Liver (tissue), 9 donors: ENCODE data around the gene ATP5MG. TPM values are rescaled to one million over a fixed set of nuclear protein-coding genes. Genes with fewer than 3 reads are reported as not detected.

Source experiments
- DNase-seq: peaks from one replicate; pipeline ENCODE4 v3.0.0-alpha.2; 2017; ENCODE audit warnings: low spot score
- H3K27ac ChIP-seq, 2 donors: one replicate each; pipeline ENCODE4 v1.7.0; 2013; ENCODE audit warnings: inconsistent platforms in 2 of 2, low read length in 2 of 2, control low read depth in 1 of 2, low read depth in 1 of 2, mild to moderate bottlenecking in 1 of 2
- H3K27me3 ChIP-seq, 4 donors: one replicate each; pipeline versions ENCODE4 v1.6.1 to v1.7.0; 2013; ENCODE audit warnings: low read length in 3 of 4, inconsistent platforms in 1 of 4, mild to moderate bottlenecking in 1 of 4, moderate library complexity in 1 of 4; ENCODE audit not compliant: control insufficient read depth in 4 of 4, insufficient read depth in 4 of 4
- H3K36me3 ChIP-seq, 4 donors: one replicate each; pipeline versions ENCODE4 v1.6.1 to v1.7.0; 2013; ENCODE audit warnings: low read length in 3 of 4, mild to moderate bottlenecking in 3 of 4, low read depth in 1 of 4, moderate library complexity in 1 of 4; ENCODE audit not compliant: control insufficient read depth in 4 of 4, insufficient read depth in 3 of 4
- H3K4me1 ChIP-seq, 4 donors: one replicate each; pipeline versions ENCODE4 v1.6.1 to v1.7.0; 2013; ENCODE audit warnings: low read length in 3 of 4, mild to moderate bottlenecking in 3 of 4, moderate library complexity in 1 of 4; ENCODE audit not compliant: control insufficient read depth in 4 of 4, insufficient read depth in 4 of 4
- H3K4me3 ChIP-seq, 3 donors: one replicate each; pipeline versions ENCODE4 v1.6.1 to v1.7.0; 2013; ENCODE audit warnings: low read length in 3 of 3, control low read depth in 1 of 3, low read depth in 1 of 3, mild to moderate bottlenecking in 1 of 3
- H3K9ac ChIP-seq, 2 donors: one replicate each; pipeline ENCODE4 v1.7.0; 2013; ENCODE audit warnings: low read length in 2 of 2, mild to moderate bottlenecking in 2 of 2, moderate library complexity in 2 of 2, control low read depth in 1 of 2, low read depth in 1 of 2
- H3K9me3 ChIP-seq, 4 donors: one replicate each; pipeline versions ENCODE4 v1.6.1 to v1.7.0; 2013; ENCODE audit warnings: low read length in 3 of 4; ENCODE audit not compliant: control insufficient read depth in 4 of 4
- REST ChIP-seq: IDR thresholded peaks from 2 replicates; pipeline ENCODE4 v1.6.1; 2016; ENCODE audit warnings: antibody characterized with exemption, mild to moderate bottlenecking
- RXRA ChIP-seq, 2 donors: IDR thresholded peaks; 2 replicates each; pipeline ENCODE4 v1.6.1; 2017 to 2018; ENCODE audit warnings: antibody characterized with exemption in 2 of 2, mild to moderate bottlenecking in 1 of 2
- SP1 ChIP-seq: IDR thresholded peaks from 2 replicates; pipeline ENCODE4 v1.6.1; 2018; ENCODE audit warnings: antibody characterized with exemption, mild to moderate bottlenecking
- TAF1 ChIP-seq: conservative IDR thresholded peaks from 2 replicates; pipeline ENCODE4 v1.6.1; 2016; ENCODE audit warnings: antibody characterized with exemption, mild to moderate bottlenecking
- ZBTB33 ChIP-seq: IDR thresholded peaks from 2 replicates; pipeline ENCODE4 v1.6.1; 2016; ENCODE audit warnings: antibody characterized with exemption
- WGBS: extraction: QIAGEN DNeasy Blood & Tissue Kit; methylation state at CpG from one replicate; pipeline ENCODE4 v1.1.7; 2013; 5-methylcytosine and 5-hydroxymethylcytosine counted together
- polyA plus RNA-seq, 2 donors: library from polyadenylated mRNA; stranded (reverse) in 1 of 2; unstranded in 1 of 2; fragments of 200-250 nt in 1 of 2; fragments of >200 nt in 1 of 2; fragmentation: Nextera tagmentation in 1 of 2; extraction: Ambion mirVana in 1 of 2; gene quantifications; one replicate each; pipeline versions ENCODE4 v1.2.1 to v1.2.3, GENCODE V29; 2013 to 2015
- total RNA-seq, 2 donors: library from RNA; depleted of rRNA; stranded (reverse); fragments of >200 nt; gene quantifications; one replicate each; pipeline ENCODE4 v1.2.3, GENCODE V29; 2014
- TF ChIP-seq, protein P1 (sequence below): fragments of 150-350 bp; IDR thresholded peaks from 2 replicates; pipeline ENCODE4 v1.5.1; 2017; ENCODE audit warnings: improper control_type of control experiment, low read depth, low read length; ENCODE audit not compliant: missing input control
- TF ChIP-seq, protein P2 (sequence below): IDR thresholded peaks from 2 replicates; pipeline ENCODE4 v1.6.1; 2016; ENCODE audit warnings: antibody characterized with exemption
- donor health status: healthy.
- donor health status: healthy.
- donor health status: healthy.
- donor health status: healthy.
- donor health status: healthy.

ATP5MG gene
- total and polyA plus RNA-seq, 4 donors = 25.5 to 542 (median 87.6) TPM

DNA sequence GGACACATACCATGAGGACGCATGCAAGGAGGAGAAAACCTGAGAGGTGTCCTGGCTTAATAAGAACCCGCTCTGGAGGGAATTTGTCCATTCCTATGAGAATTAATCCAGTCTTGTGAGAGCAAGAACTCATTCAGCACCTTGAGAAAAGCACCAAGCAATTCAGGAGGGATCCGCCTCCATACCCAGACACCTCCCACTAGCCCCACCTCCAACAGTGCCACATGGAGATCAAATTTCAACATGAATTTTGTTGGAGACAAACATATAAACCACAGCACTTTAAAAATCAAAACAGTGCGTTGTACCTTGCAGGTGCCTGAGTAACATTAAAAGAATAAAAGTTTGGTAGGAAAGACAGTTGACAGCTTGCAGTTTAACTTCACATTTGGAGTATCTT is 30.6 kb upstream of the ATP5MG start:
- Histone ChIP-seq H3K4me3 (no peak overlapping the region), H3K4me1 (peaks cover 0 to 8% (median 6%) of the 10 kb centered on the region in 4 donors), H3K36me3 (peaks cover 22 to 81% (median 70%) of the 10 kb centered on the region in 4 donors), H3K27me3 (no peaks in the 10 kb centered on the region), H3K27ac (no peak overlapping the region), H3K9me3 (no peaks in the 10 kb centered on the region), H3K9ac (no peak overlapping the region)
- TF ChIP-seq, protein P1, sequence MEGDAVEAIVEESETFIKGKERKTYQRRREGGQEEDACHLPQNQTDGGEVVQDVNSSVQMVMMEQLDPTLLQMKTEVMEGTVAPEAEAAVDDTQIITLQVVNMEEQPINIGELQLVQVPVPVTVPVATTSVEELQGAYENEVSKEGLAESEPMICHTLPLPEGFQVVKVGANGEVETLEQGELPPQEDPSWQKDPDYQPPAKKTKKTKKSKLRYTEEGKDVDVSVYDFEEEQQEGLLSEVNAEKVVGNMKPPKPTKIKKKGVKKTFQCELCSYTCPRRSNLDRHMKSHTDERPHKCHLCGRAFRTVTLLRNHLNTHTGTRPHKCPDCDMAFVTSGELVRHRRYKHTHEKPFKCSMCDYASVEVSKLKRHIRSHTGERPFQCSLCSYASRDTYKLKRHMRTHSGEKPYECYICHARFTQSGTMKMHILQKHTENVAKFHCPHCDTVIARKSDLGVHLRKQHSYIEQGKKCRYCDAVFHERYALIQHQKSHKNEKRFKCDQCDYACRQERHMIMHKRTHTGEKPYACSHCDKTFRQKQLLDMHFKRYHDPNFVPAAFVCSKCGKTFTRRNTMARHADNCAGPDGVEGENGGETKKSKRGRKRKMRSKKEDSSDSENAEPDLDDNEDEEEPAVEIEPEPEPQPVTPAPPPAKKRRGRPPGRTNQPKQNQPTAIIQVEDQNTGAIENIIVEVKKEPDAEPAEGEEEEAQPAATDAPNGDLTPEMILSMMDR = no peak
- TF ChIP-seq SP1 = no peak
- TF ChIP-seq ZBTB33 = no peak
- TF ChIP-seq, protein P2, sequence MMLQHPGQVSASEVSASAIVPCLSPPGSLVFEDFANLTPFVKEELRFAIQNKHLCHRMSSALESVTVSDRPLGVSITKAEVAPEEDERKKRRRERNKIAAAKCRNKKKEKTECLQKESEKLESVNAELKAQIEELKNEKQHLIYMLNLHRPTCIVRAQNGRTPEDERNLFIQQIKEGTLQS = no peak
- no peak for TF ChIP-seq TAF1
- DNase-seq = no peak
- WGBS = 96% methylated on average over 4 of the region's 4 CpGs

GRCh38 chr11:118373263-118373662 is 28.1 kb upstream of the ATP5MG start:
- Histone ChIP-seq H3K27me3 (no peaks in the 10 kb centered on the region), H3K4me1 (no peaks in the 10 kb centered on the region), H3K36me3 (peaks cover 24 to 87% (median 73%) of the 10 kb centered on the region in 4 donors), H3K9ac (no peak overlapping the region), H3K4me3 (no peak overlapping the region), H3K27ac (no peak overlapping the region), H3K9me3 (no peaks in the 10 kb centered on the region)
- DNase-seq = no peak
- TF ChIP-seq REST (no peak), RXRA (IDR thresholded peaks at IDR 0.05) (no peak), SP1 (no peak), ZBTB33 (no peak), TAF1 (no peak)
- TF ChIP-seq, protein P1 = no peak
- WGBS = 95% methylated on average over 2 of the region's 2 CpGs
